SJCRH30 (cell line): ENCODE data around the gene CSRNP3. TPM values are rescaled to one million over a fixed set of nuclear protein-coding genes. Genes with fewer than 3 reads are reported as not detected.

Experiments
- DNase-seq, 2 experiments: peaks; one replicate each; pipeline ENCODE4 v3.0.0-alpha.2; 2015 to 2020
- H3K27ac ChIP-seq: fragments of 250-450 bp; sonication (Bioruptor Pico); 2 replicates; pipeline ENCODE4 v1.5.1; 2020; ENCODE audit warnings: mild to moderate bottlenecking, moderate library complexity
- H3K27me3 ChIP-seq: fragments of 250-450 bp; sonication (Bioruptor Pico); 2 replicates; pipeline ENCODE4 v1.5.1; 2020; ENCODE audit warnings: mild to moderate bottlenecking, moderate library complexity
- H3K36me3 ChIP-seq: fragments of 250-450 bp; sonication (Bioruptor Pico); 2 replicates; pipeline ENCODE4 v1.5.1; 2020; ENCODE audit warnings: mild to moderate bottlenecking, moderate library complexity
- H3K4me1 ChIP-seq: fragments of 250-450 bp; sonication (Bioruptor Pico); 2 replicates; pipeline ENCODE4 v1.5.1; 2020; ENCODE audit warnings: mild to moderate bottlenecking, moderate library complexity
- H3K4me3 ChIP-seq: fragments of 250-450 bp; sonication (Bioruptor Pico); 2 replicates; pipeline ENCODE4 v1.5.1; 2020; ENCODE audit warnings: mild to moderate bottlenecking, moderate library complexity
- H3K9me3 ChIP-seq: fragments of 250-450 bp; sonication (Bioruptor Pico); replicated peaks from 2 replicates; pipeline ENCODE4 v1.5.1; 2020; ENCODE audit warnings: mild to moderate bottlenecking, moderate library complexity
- total RNA-seq: library from RNA; depleted of rRNA; stranded (reverse); fragments of >200 nt; shearing (Covaris generic); gene quantifications from 2 replicates; pipeline ENCODE4 v1.2.3, GENCODE V29; 2014

The CSRNP3 gene
- total RNA-seq, 1 experiment from 2014 or later = 2.9 TPM

- Histone ChIP-seq H3K36me3 (no peaks in the 10 kb centered on the region), H3K4me3 (no peak overlapping the region), H3K27me3 (no peaks in the 10 kb centered on the region), H3K27ac (no peak overlapping the region), H3K9me3 (no peaks in the 10 kb centered on the region), H3K4me1 (no peaks in the 10 kb centered on the region)
- DNase-seq = no peak
These were observed 17.2 kb upstream of the CSRNP3 start for GRCh38 chr2:165452327-165452726.

- no peak for DNase-seq
- Histone ChIP-seq H3K36me3 (no peaks in the 10 kb centered on the region), H3K27ac (no peak overlapping the region), H3K9me3 (no peaks in the 10 kb centered on the region), H3K27me3 (no peaks in the 10 kb centered on the region), H3K4me3 (no peak overlapping the region), H3K4me1 (no peaks in the 10 kb centered on the region)
These were observed 15.9 kb upstream of the CSRNP3 start for GRCh38 chr2:165453561-165454094.

DNA sequence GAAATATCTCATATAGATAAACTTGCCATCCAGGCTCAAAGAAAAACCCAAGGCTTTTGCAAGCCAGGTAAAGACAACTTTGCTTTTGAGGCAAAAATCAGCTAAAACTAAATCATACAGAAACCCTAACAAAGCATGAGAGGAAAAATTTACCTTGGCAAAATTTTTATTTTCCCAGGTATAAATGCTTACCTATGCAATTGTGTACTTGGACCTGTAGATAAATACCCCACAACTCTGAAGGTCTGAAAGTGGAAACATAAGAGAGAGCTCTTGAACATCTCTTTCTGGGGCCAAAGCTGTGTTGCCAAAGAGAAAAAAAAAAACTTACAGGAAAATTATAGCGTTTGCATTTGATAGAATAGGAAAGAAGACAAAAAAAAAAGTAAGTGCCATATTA is 14.6 kb upstream of the CSRNP3 start:
- no peak overlapping the region for H3K4me3 ChIP-seq

GRCh38 chr2:165456027-165456426 is 13.5 kb upstream of the CSRNP3 start:
- Histone ChIP-seq H3K27me3 (no peaks in the 10 kb centered on the region), H3K9me3 (no peaks in the 10 kb centered on the region), H3K27ac (no peak overlapping the region), H3K4me3 (no peak overlapping the region), H3K4me1 (no peaks in the 10 kb centered on the region), H3K36me3 (no peaks in the 10 kb centered on the region)
- no peak for DNase-seq

More for the DNA sequence above, 14.6 kb upstream of the CSRNP3 start:
- Histone ChIP-seq H3K27ac (no peak overlapping the region), H3K9me3 (no peaks in the 10 kb centered on the region), H3K27me3 (no peaks in the 10 kb centered on the region), H3K4me1 (no peaks in the 10 kb centered on the region), H3K36me3 (no peaks in the 10 kb centered on the region)
- DNase-seq = no peak

DNA sequence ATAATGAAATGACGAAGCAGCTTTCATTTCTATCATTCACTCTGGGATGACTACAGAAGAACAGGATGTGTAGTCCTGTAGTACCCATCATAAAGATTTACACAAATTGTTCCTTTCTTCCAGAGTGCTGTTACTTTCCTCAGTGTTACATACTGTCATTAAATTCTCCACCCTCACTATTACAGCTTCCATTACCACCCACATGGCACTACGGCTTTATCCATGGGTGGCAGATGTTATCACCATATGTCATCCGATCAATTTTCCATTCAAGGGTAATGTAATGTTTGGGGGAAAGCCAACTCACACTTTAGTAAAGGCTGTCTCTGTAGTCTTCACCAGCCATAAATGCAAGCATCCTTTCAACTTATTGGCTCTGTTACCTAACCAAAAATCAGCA is 7.1 kb upstream of the CSRNP3 start:
- H3K9me3 ChIP-seq = no peaks in the 10 kb centered on the region
- H3K4me3 ChIP-seq = no peak overlapping the region
- no peaks in the 10 kb centered on the region for H3K27me3 ChIP-seq
- H3K27ac ChIP-seq = no peak overlapping the region
- no peaks in the 10 kb centered on the region for H3K4me1 ChIP-seq
- no peaks in the 10 kb centered on the region for H3K36me3 ChIP-seq
- DNase-seq = peak in 1 of 2 experiments; percentile 26

DNA sequence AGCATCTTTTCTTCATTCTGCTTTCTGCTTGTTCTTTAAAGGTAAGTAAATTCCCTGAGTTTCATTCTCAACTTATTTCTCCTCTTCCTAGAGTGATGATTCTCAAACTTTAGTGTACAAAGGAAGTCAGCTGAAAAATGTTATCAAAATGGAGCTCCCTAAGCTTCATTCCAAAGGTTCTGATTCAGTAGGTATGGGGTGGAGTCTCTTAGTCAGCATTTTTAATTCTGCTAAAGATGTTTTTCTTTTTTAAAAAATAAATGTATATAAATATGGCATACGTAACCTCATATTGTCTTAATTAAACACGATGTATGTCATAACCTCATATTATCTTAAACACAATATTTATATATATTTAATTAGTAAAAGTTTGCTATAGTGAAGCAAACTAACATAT is 3.1 kb upstream of the CSRNP3 start:
- Histone ChIP-seq H3K27ac (no peak overlapping the region), H3K4me3 (no peak overlapping the region), H3K27me3 (no peaks in the 10 kb centered on the region), H3K36me3 (no peaks in the 10 kb centered on the region), H3K9me3 (no peaks in the 10 kb centered on the region), H3K4me1 (peaks cover 4% of the 10 kb centered on the region)
- DNase-seq = no peak

- Histone ChIP-seq H3K27ac (no peak overlapping the region), H3K9me3 (no peaks in the 10 kb centered on the region), H3K27me3 (no peaks in the 10 kb centered on the region), H3K4me3 (no peak overlapping the region), H3K36me3 (no peaks in the 10 kb centered on the region), H3K4me1 (peaks cover 6% of the 10 kb centered on the region)
- no peak for DNase-seq
These were observed 1.6 kb upstream of the CSRNP3 start for GRCh38 chr2:165467921-165468320.

- peak overlapping the region; percentile 61 for H3K4me3 ChIP-seq
- no peak overlapping the region for H3K27ac ChIP-seq
- peaks cover 6% of the 10 kb centered on the region for H3K4me1 ChIP-seq
- DNase-seq = no peak
- no peaks in the 10 kb centered on the region for H3K27me3 ChIP-seq
- H3K9me3 ChIP-seq = no peaks in the 10 kb centered on the region
- H3K36me3 ChIP-seq = no peaks in the 10 kb centered on the region
These were observed 863 bp downstream of the CSRNP3 start for GRCh38 chr2:165470361-165470760.

GRCh38 chr2:165471349-165471950 is 2.0 kb downstream of the CSRNP3 start:
- no peaks in the 10 kb centered on the region for H3K27me3 ChIP-seq
- DNase-seq = peak in 1 of 2 experiments; percentile 25
- H3K4me3 ChIP-seq = no peak overlapping the region
- peaks cover 6% of the 10 kb centered on the region for H3K4me1 ChIP-seq
- H3K27ac ChIP-seq = no peak overlapping the region
- no peaks in the 10 kb centered on the region for H3K36me3 ChIP-seq
- no peaks in the 10 kb centered on the region for H3K9me3 ChIP-seq

GRCh38 chr2:165472922-165473321 is 3.4 kb downstream of the CSRNP3 start:
- no peaks in the 10 kb centered on the region for H3K27me3 ChIP-seq
- no peak overlapping the region for H3K27ac ChIP-seq
- no peak overlapping the region for H3K4me3 ChIP-seq
- no peaks in the 10 kb centered on the region for H3K36me3 ChIP-seq
- H3K4me1 ChIP-seq = peaks cover 6% of the 10 kb centered on the region
- H3K9me3 ChIP-seq = no peaks in the 10 kb centered on the region
- no peak for DNase-seq

DNA sequence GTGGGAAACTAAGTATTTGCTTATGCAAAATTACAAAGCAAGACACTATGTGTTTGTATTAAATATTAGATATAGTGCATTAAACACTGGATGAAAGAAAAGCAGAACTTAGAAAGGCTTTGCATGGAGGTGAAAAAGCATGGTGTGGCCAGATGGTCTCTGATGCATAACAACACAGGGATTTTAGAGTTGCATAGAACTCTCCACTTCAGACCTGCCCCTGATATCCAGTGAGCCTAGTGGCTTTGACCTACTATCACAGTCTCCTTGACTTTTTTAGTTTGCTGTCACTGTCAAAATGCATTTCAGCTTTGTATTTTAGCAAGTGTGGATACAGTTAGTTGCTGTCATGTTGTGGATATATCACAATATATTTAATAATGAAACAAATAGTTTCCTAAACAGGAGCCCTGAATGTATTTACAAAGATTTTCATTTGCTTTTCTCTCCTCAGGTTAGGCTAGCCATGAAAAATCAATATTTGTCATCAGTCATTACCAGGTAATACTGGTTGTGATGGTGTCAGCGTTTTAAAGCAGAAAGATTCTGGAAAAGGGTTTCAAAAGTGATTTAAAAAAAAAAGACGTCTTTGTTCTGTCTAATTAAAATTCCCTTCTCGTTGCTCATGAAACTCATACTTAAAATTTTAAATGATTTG is 5.2 kb downstream of the CSRNP3 start:
- Histone ChIP-seq H3K9me3 (no peaks in the 10 kb centered on the region), H3K36me3 (no peaks in the 10 kb centered on the region), H3K4me1 (peaks cover 6% of the 10 kb centered on the region), H3K4me3 (no peak overlapping the region), H3K27me3 (no peaks in the 10 kb centered on the region), H3K27ac (no peak overlapping the region)
- DNase-seq = no peak

DNA sequence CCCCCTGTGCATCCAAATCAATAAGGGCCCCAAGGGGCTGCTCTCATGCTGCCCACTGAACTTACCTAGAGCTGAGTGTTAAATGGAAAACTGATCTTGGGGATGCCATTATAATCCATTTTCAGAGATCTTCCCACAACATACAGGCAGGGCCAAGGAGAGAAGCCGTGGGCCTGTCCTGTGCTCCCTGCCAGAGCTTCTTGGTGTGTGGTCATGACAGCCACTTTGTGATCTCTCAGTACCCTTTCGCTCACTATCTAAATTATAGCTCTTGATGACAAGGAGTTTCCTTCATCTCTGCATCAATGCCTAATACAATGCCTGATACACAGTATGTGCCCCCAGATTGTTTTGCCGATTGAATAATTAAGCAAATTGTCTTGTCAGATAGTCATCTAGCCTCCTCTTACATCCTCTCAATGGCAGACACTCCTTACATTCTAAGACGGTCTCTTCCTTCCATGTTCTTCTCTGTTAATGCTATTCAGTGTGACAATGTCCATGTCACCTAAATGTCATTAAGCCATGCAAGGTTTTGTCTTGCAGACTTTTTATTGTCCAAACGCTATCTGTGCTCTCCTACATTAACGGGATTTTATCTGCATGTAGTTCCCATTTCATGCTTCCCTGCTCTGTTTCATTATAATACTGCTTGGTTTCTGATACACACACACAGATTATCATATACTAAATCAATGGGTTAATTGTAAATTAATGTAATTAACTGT is 5.9 kb downstream of the CSRNP3 start:
- H3K27ac ChIP-seq = no peak overlapping the region
- DNase-seq = no peak
- H3K4me3 ChIP-seq = no peak overlapping the region
- H3K4me1 ChIP-seq = peaks cover 6% of the 10 kb centered on the region
- no peaks in the 10 kb centered on the region for H3K36me3 ChIP-seq
- no peaks in the 10 kb centered on the region for H3K9me3 ChIP-seq
- H3K27me3 ChIP-seq = no peaks in the 10 kb centered on the region

GRCh38 chr2:165479856-165480255 is 10.4 kb downstream of the CSRNP3 start:
- no peak overlapping the region for H3K27ac ChIP-seq
- no peaks in the 10 kb centered on the region for H3K4me1 ChIP-seq
- H3K36me3 ChIP-seq = no peaks in the 10 kb centered on the region
- no peaks in the 10 kb centered on the region for H3K27me3 ChIP-seq
- no peak for DNase-seq
- H3K4me3 ChIP-seq = no peak overlapping the region
- no peaks in the 10 kb centered on the region for H3K9me3 ChIP-seq

DNA sequence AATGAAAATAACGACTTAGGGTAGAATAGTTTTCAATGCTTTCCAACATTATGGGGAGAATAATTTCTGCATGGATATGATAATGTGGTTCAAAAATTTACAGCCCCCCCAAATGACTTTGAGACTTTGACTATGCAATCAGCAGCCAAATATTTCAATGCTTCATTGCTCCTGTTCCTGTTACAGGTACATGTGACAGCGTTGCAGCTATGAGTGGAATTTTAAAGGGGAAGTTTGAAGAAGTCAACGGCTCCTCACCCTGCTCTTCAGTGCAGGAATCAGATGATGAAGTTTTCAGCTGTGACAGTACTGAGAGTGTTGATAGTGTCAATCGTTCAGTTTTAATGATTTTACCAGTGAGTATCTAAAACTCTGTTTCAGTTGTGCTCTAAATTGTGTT is 25.1 kb downstream of the CSRNP3 start:
- H3K4me1 ChIP-seq = no peaks in the 10 kb centered on the region

GRCh38 chr2:165497659-165498317 is 28.3 kb downstream of the CSRNP3 start:
- H3K4me1 ChIP-seq = no peaks in the 10 kb centered on the region
- no peaks in the 10 kb centered on the region for H3K27me3 ChIP-seq
- H3K36me3 ChIP-seq = no peaks in the 10 kb centered on the region
- H3K4me3 ChIP-seq = no peak overlapping the region
- no peak overlapping the region for H3K27ac ChIP-seq
- no peak for DNase-seq
- H3K9me3 ChIP-seq = no peaks in the 10 kb centered on the region

More for the DNA sequence above, 25.1 kb downstream of the CSRNP3 start:
- Histone ChIP-seq H3K27ac (no peak overlapping the region), H3K36me3 (no peaks in the 10 kb centered on the region), H3K9me3 (no peaks in the 10 kb centered on the region), H3K4me3 (no peak overlapping the region), H3K27me3 (no peaks in the 10 kb centered on the region)
- DNase-seq = no peak
